Measurements from ENCODE around the gene JADE3. TPM values are rescaled to one million over a fixed set of nuclear protein-coding genes. Genes with fewer than 3 reads are reported as not detected.

Gene JADE3
- total and polyA plus RNA-seq, 2 donors = 3.8 to 4.4 TPM

DNA sequence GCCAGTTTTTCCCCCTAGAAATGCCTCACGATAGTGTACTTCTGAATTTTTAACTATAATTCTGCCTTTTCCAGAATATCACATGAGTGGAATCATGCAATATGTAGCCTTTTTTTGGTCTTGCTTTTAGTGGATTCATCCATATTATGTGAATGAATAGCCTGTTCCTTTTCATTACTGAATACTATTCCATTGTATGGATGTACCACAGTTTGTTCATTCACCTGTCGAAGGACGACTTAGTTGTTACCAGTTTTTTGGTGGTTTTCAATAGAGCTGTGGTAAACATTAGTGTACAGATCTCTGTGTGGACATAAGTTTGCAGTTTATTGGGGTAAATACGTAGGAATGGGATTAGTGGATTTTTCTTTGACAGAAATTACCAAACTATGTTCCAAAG lies 8.0 kb downstream of the JADE3 start:
- no peaks in the 10 kb centered on the region for H3K9me3 ChIP-seq (ENCODE audit: control insufficient read depth in 2 of 2, insufficient read depth in 1 of 2, low read length in 1 of 2)
- no peak overlapping the region for H3K4me3 ChIP-seq (ENCODE audit: low read length in 2 of 2)
- no peaks in the 10 kb centered on the region for H3K4me1 ChIP-seq (ENCODE audit: control insufficient read depth in 2 of 2, insufficient read depth in 2 of 2, low read length in 2 of 2)
- no peak for DNase-seq (ENCODE audit: low read depth in 6 of 9, low spot score in 9 of 9)
- H3K27ac ChIP-seq (ENCODE audit: low read depth in 1 of 2, low read length in 1 of 2) = no peak overlapping the region
- H3K27me3 ChIP-seq (ENCODE audit: control insufficient read depth in 2 of 2, insufficient read depth in 1 of 2, low read length in 1 of 2) = no peaks in the 10 kb centered on the region
- H3K36me3 ChIP-seq (ENCODE audit: control insufficient read depth in 2 of 2, insufficient read depth in 2 of 2, low read length in 1 of 2) = no peaks in the 10 kb centered on the region
- 73% methylated on average over 4 of the region's 4 CpGs for WGBS

DNA sequence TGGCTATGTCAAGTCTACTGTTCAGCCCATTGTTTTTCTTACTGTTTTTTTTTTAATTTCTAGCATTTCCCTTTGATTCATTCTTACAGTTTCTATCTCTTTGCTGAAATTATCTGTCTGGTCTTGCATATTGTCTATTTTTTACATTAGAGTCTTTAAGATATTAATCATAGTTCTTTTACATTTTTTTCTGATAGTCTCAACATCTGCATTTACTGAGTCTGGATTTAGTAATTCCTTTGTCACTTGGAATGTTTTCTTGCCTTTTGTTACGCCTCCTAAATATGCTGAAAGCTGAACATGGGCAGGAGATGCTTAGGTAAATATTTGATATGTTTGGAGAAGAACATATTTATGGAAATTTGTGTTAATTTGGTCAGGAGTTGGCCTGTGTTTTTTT lies 10.4 kb downstream of the JADE3 start:
- 96% methylated on average over 1 of the region's 1 CpG for WGBS
- Histone ChIP-seq H3K4me3 (ENCODE audit: low read length in 2 of 2) (no peak overlapping the region), H3K9me3 (ENCODE audit: control insufficient read depth in 2 of 2, insufficient read depth in 1 of 2, low read length in 1 of 2) (no peaks in the 10 kb centered on the region), H3K27me3 (ENCODE audit: control insufficient read depth in 2 of 2, insufficient read depth in 1 of 2, low read length in 1 of 2) (no peaks in the 10 kb centered on the region), H3K27ac (ENCODE audit: low read depth in 1 of 2, low read length in 1 of 2) (no peak overlapping the region), H3K36me3 (ENCODE audit: control insufficient read depth in 2 of 2, insufficient read depth in 2 of 2, low read length in 1 of 2) (no peaks in the 10 kb centered on the region), H3K4me1 (ENCODE audit: control insufficient read depth in 2 of 2, insufficient read depth in 2 of 2, low read length in 2 of 2) (no peaks in the 10 kb centered on the region)
- DNase-seq (ENCODE audit: low read depth in 6 of 9, low spot score in 9 of 9) = no peak

DNA sequence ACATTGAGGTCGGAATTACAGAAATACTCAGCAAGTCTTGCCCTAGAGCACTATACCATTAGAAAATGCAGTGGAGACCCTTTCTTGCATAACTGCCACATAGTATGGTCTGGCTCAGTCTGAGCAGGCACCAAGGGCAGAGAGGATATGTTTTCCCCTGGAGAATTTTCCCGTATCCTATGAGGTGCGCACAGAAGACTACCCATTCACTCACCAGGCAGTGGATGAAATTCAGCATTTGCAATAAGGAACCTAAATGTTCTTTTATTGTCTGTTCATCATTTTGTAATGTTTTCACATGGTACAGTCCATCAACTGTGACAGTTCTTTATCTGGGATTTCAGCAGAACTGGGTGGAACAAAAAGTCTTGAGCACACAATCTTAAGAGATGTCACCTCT lies 15.5 kb downstream of the JADE3 start:
- 98% methylated on average over 3 of the region's 3 CpGs for WGBS
- no peaks in the 10 kb centered on the region for H3K36me3 ChIP-seq (ENCODE audit: control insufficient read depth in 2 of 2, insufficient read depth in 2 of 2, low read length in 1 of 2)

DNA sequence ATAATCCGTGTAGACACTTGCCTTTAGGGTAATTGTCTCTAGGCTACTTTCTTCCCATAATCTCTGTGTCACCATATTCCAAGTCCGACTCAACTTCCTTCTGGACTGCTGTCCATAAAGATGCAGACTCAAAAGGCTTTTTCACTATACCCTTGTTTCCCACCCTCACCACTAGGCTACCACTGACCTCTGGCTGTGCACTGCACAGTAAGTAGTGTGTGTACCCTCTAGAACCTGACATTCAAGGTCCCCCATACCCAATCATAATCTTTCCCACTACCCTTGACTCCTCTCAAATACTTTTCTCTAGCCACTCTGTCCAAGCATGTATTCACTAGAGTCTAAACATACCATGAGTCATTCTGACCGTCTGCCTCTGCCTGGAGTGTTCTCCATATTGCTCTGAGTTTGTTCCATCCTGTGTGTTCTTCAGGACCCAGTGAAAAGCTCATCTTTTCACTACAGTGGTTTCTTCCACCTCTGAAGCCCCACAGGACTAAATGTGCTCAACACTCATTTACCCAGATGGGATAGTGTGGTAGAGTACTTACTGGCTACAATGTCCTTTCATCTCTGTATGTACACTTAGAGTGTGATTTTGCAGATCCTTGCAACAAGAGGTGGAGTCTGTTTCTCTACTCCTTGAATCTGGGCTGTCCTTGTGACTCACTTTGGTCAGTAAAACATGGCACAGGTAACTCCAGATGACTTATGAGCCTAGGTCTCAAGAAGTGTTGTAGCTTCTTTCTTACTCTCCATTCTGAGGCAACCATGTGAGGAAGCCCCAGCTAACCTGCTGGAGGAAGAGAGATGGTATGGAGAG lies 17.4 kb downstream of the JADE3 start:
- H3K27me3 ChIP-seq (ENCODE audit: control insufficient read depth in 2 of 2, insufficient read depth in 1 of 2, low read length in 1 of 2) = no peaks in the 10 kb centered on the region
- H3K9me3 ChIP-seq (ENCODE audit: control insufficient read depth in 2 of 2, insufficient read depth in 1 of 2, low read length in 1 of 2) = no peaks in the 10 kb centered on the region
- H3K4me3 ChIP-seq (ENCODE audit: low read length in 2 of 2) = no peak overlapping the region
- H3K36me3 ChIP-seq (ENCODE audit: control insufficient read depth in 2 of 2, insufficient read depth in 2 of 2, low read length in 1 of 2) = no peaks in the 10 kb centered on the region
- WGBS = 98% methylated on average over 3 of the region's 3 CpGs
- DNase-seq (ENCODE audit: low read depth in 6 of 9, low spot score in 9 of 9) = no peak
- no peaks in the 10 kb centered on the region for H3K4me1 ChIP-seq (ENCODE audit: control insufficient read depth in 2 of 2, insufficient read depth in 2 of 2, low read length in 2 of 2)
- no peak overlapping the region for H3K27ac ChIP-seq (ENCODE audit: low read depth in 1 of 2, low read length in 1 of 2)

More for the DNA sequence above, 15.5 kb downstream of the JADE3 start:
- Histone ChIP-seq H3K4me3 (ENCODE audit: low read length in 2 of 2) (no peak overlapping the region), H3K27ac (ENCODE audit: low read depth in 1 of 2, low read length in 1 of 2) (no peak overlapping the region), H3K4me1 (ENCODE audit: control insufficient read depth in 2 of 2, insufficient read depth in 2 of 2, low read length in 2 of 2) (no peaks in the 10 kb centered on the region), H3K27me3 (ENCODE audit: control insufficient read depth in 2 of 2, insufficient read depth in 1 of 2, low read length in 1 of 2) (no peaks in the 10 kb centered on the region), H3K9me3 (ENCODE audit: control insufficient read depth in 2 of 2, insufficient read depth in 1 of 2, low read length in 1 of 2) (no peaks in the 10 kb centered on the region)
- no peak for DNase-seq (ENCODE audit: low read depth in 6 of 9, low spot score in 9 of 9)

DNA sequence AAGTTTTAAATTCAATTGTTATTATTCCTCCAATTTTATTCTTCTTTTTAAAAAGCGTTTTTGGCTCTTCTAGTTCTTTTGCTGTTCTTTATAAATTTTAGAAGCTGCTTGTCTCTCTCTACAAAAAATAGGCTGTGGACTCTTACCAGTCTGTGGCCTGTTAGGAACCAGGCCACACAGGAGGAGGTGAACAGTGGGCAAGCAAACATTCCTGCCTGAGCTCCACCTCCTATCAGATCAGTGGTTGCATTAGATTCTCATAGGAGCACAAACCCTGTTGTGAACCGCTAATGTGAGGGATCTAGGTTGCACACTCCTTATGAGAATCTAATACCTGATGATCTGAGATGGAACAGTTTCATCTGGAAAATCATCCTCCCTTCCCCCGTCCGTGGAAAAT lies 23.1 kb downstream of the JADE3 start:
- no peak overlapping the region for H3K4me3 ChIP-seq (ENCODE audit: low read length in 2 of 2)
- DNase-seq (ENCODE audit: low read depth in 6 of 9, low spot score in 9 of 9) = no peak
- H3K36me3 ChIP-seq (ENCODE audit: control insufficient read depth in 2 of 2, insufficient read depth in 2 of 2, low read length in 1 of 2) = no peaks in the 10 kb centered on the region
- WGBS = 95% methylated on average over 4 of the region's 4 CpGs
- peaks cover 0 to 3% of the 10 kb centered on the region in 2 donors for H3K9me3 ChIP-seq (ENCODE audit: control insufficient read depth in 2 of 2, insufficient read depth in 1 of 2, low read length in 1 of 2)
- H3K4me1 ChIP-seq (ENCODE audit: control insufficient read depth in 2 of 2, insufficient read depth in 2 of 2, low read length in 2 of 2) = no peaks in the 10 kb centered on the region
- no peaks in the 10 kb centered on the region for H3K27me3 ChIP-seq (ENCODE audit: control insufficient read depth in 2 of 2, insufficient read depth in 1 of 2, low read length in 1 of 2)
- no peak overlapping the region for H3K27ac ChIP-seq (ENCODE audit: low read depth in 1 of 2, low read length in 1 of 2)

DNA sequence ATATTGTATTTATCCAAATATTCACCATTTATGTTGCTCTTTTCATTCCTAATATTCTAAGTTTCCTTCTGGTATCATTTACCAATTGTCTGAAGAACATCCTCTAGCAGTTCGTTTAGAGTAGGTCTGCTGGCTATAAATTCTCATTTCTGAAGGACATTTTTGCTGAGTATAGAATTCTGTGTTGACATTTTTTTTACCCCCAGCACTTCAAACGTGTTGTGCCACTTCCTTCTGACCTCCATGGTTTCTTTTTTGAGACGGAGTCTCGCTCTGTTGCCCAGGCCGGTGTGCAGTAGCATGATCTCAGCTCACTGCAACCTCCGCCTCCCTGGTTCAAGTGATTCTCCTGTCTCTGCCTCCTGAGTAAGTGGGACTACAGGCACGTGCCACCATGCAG lies 26.4 kb downstream of the JADE3 start:
- no peaks in the 10 kb centered on the region for H3K4me1 ChIP-seq (ENCODE audit: control insufficient read depth in 2 of 2, insufficient read depth in 2 of 2, low read length in 2 of 2)
- no peaks in the 10 kb centered on the region for H3K27me3 ChIP-seq (ENCODE audit: control insufficient read depth in 2 of 2, insufficient read depth in 1 of 2, low read length in 1 of 2)
- H3K4me3 ChIP-seq (ENCODE audit: low read length in 2 of 2) = no peak overlapping the region
- WGBS = 98% methylated on average over 7 of the region's 7 CpGs
- H3K27ac ChIP-seq (ENCODE audit: low read depth in 1 of 2, low read length in 1 of 2) = no peak overlapping the region
- DNase-seq (ENCODE audit: low read depth in 6 of 9, low spot score in 9 of 9) = no peak
- H3K9me3 ChIP-seq (ENCODE audit: control insufficient read depth in 2 of 2, insufficient read depth in 1 of 2, low read length in 1 of 2) = peaks cover 0 to 3% of the 10 kb centered on the region in 2 donors
- no peaks in the 10 kb centered on the region for H3K36me3 ChIP-seq (ENCODE audit: control insufficient read depth in 2 of 2, insufficient read depth in 2 of 2, low read length in 1 of 2)

DNA sequence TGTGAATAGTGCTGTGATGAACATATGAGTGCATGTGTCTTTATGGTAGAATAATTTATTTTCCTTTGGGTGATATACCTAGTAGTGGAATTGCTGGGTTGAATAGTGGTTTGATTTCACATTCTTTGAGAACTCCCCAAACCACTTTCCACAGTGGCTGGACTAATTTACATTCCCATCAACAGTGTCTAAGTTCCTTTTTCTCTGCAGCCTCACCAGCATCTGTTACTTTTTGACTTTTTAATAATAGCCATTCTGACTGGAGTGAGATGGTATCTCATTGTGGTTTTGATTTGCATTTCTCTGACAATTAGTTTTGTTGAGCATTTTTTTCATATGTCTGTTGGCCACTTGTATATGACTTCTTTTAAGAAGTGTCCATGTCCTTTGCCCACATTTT lies 29.1 kb downstream of the JADE3 start:
- Histone ChIP-seq H3K9me3 (ENCODE audit: control insufficient read depth in 2 of 2, insufficient read depth in 1 of 2, low read length in 1 of 2) (peaks cover 0 to 3% of the 10 kb centered on the region in 2 donors), H3K36me3 (ENCODE audit: control insufficient read depth in 2 of 2, insufficient read depth in 2 of 2, low read length in 1 of 2) (no peaks in the 10 kb centered on the region), H3K27me3 (ENCODE audit: control insufficient read depth in 2 of 2, insufficient read depth in 1 of 2, low read length in 1 of 2) (no peaks in the 10 kb centered on the region), H3K27ac (ENCODE audit: low read depth in 1 of 2, low read length in 1 of 2) (no peak overlapping the region), H3K4me3 (ENCODE audit: low read length in 2 of 2) (no peak overlapping the region), H3K4me1 (ENCODE audit: control insufficient read depth in 2 of 2, insufficient read depth in 2 of 2, low read length in 2 of 2) (no peaks in the 10 kb centered on the region)
- DNase-seq (ENCODE audit: low read depth in 6 of 9, low spot score in 9 of 9) = no peak

DNA sequence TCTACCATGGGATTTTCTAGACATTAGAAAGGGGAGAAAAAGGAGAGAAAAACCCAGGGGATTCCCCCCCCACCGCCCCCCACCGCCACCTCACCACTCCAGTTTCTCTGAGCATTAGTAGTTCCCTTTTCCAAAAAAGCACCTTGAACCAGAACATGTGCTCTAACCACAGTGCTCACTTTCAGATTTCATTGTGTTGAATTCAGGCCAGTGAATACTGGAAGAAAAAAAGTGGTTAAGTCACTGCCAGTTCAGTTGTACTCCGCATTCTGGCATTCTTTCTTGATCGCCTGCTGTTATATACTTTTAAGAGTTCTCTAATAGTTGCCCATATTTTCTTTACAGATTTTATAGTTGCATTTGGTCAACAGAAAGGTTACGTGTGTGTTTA lies 40.9 kb downstream of the JADE3 start:
- WGBS = 55% methylated on average over 5 of the region's 5 CpGs

DNA sequence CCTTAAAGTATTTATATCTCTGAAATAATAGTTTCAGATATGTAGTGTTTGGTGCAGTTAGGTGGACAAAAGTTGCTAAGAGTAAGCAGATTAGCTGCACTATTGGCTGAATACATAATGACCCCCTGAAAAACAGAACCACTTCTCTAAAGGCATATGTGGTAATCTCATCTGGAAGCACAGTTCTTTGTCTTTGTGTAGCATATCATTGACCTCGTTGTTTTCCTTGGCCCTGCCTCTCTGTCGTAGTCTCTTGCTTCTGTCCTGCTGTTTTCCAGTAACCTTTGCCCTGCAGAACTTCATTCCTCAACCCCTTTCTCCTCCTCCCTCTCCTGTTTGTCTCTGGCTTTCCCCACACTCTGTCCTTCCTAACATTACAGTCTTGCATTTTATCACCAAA lies 41.4 kb downstream of the JADE3 start:
- Histone ChIP-seq H3K27ac (ENCODE audit: low read depth in 1 of 2, low read length in 1 of 2) (peak overlapping the region in 1 of 2 donors; percentile 52), H3K4me3 (ENCODE audit: low read length in 2 of 2) (no peak overlapping the region), H3K27me3 (ENCODE audit: control insufficient read depth in 2 of 2, insufficient read depth in 1 of 2, low read length in 1 of 2) (no peaks in the 10 kb centered on the region), H3K9me3 (ENCODE audit: control insufficient read depth in 2 of 2, insufficient read depth in 1 of 2, low read length in 1 of 2) (no peaks in the 10 kb centered on the region), H3K36me3 (ENCODE audit: control insufficient read depth in 2 of 2, insufficient read depth in 2 of 2, low read length in 1 of 2) (no peaks in the 10 kb centered on the region), H3K4me1 (ENCODE audit: control insufficient read depth in 2 of 2, insufficient read depth in 2 of 2, low read length in 2 of 2) (peaks cover 3 to 8% of the 10 kb centered on the region in 2 donors)
- 45% methylated on average over 2 of the region's 2 CpGs for WGBS
- DNase-seq (ENCODE audit: low read depth in 6 of 9, low spot score in 9 of 9) = no peak

More for the DNA sequence above, 40.9 kb downstream of the JADE3 start:
- no peak overlapping the region for H3K4me3 ChIP-seq (ENCODE audit: low read length in 2 of 2)
- H3K4me1 ChIP-seq (ENCODE audit: control insufficient read depth in 2 of 2, insufficient read depth in 2 of 2, low read length in 2 of 2) = peaks cover 3 to 8% of the 10 kb centered on the region in 2 donors
- H3K27ac ChIP-seq (ENCODE audit: low read depth in 1 of 2, low read length in 1 of 2) = no peak overlapping the region
- no peak for DNase-seq (ENCODE audit: low read depth in 6 of 9, low spot score in 9 of 9)
- H3K36me3 ChIP-seq (ENCODE audit: control insufficient read depth in 2 of 2, insufficient read depth in 2 of 2, low read length in 1 of 2) = no peaks in the 10 kb centered on the region
- no peaks in the 10 kb centered on the region for H3K9me3 ChIP-seq (ENCODE audit: control insufficient read depth in 2 of 2, insufficient read depth in 1 of 2, low read length in 1 of 2)
- H3K27me3 ChIP-seq (ENCODE audit: control insufficient read depth in 2 of 2, insufficient read depth in 1 of 2, low read length in 1 of 2) = no peaks in the 10 kb centered on the region

Data from thymus (tissue), 11 donors.